ENCODE measurements around the gene LAT. TPM values are rescaled to one million over a fixed set of nuclear protein-coding genes. Genes with fewer than 3 reads are reported as not detected.

The LAT gene
- polyA plus RNA-seq, 1 donor from 2014 or later, result 6.4 TPM

- H3K9me3 ChIP-seq (ENCODE audit: low read length), result no peaks in the 10 kb centered on the region
- no peak overlapping the region for H3K4me2 ChIP-seq (ENCODE audit: low read length)
- no peaks in the 10 kb centered on the region for H3K36me3 ChIP-seq (ENCODE audit: insufficient read depth, low read length)
- H3K79me2 ChIP-seq (replicated peaks; ENCODE audit: insufficient read depth, low read length), result no peaks in the 10 kb centered on the region
- no peak for TF ChIP-seq TAF1 (IDR thresholded peaks at IDR 0.05; ENCODE audit: low read depth)
- TF ChIP-seq CTCF (IDR thresholded peaks at IDR 0.05; ENCODE audit: poor library complexity, severe bottlenecking), result no peak
- no peak for TF ChIP-seq EP300 (conservative IDR thresholded peaks at IDR 0.05; ENCODE audit: poor library complexity, severe bottlenecking)
- H3K27ac ChIP-seq (ENCODE audit: low read length), result no peak overlapping the region
- no peak overlapping the region for H2AFZ ChIP-seq (ENCODE audit: low read depth, low read length)
- no peak overlapping the region for H3K4me3 ChIP-seq (ENCODE audit: low read length)
- H3K27me3 ChIP-seq (ENCODE audit: insufficient read depth, low read depth, low read length), result no peaks in the 10 kb centered on the region
- H3K9ac ChIP-seq (ENCODE audit: low read length), result no peak overlapping the region
- H4K20me1 ChIP-seq (ENCODE audit: insufficient read depth), result no peaks in the 10 kb centered on the region
- H3F3A ChIP-seq (ENCODE audit: insufficient read depth, low read length, poor library complexity, severe bottlenecking), result no peaks in the 10 kb centered on the region
- H3K9me2 ChIP-seq (ENCODE audit: insufficient read depth, low read length), result no peaks in the 10 kb centered on the region
Observed at GRCh38 chr16:29028457-29029167, 43.8 kb downstream of the LAT start.

- no peak overlapping the region for H3K4me3 ChIP-seq (ENCODE audit: low read length)
- no peak overlapping the region for H3K9ac ChIP-seq (ENCODE audit: low read length)
- H3K27me3 ChIP-seq (ENCODE audit: insufficient read depth, low read depth, low read length), result no peaks in the 10 kb centered on the region
- TF ChIP-seq EZH2 (IDR thresholded peaks at IDR 0.05; ENCODE audit: borderline replicate concordance, insufficient read depth, low read length, poor library complexity, severe bottlenecking), result no peak
- no peak for TF ChIP-seq TAF1 (IDR thresholded peaks at IDR 0.05; ENCODE audit: low read depth)
- no peak for TF ChIP-seq RAD21 (conservative IDR thresholded peaks at IDR 0.05)
- TF ChIP-seq EP300 (conservative IDR thresholded peaks at IDR 0.05; ENCODE audit: poor library complexity, severe bottlenecking), result no peak
- no peak for TF ChIP-seq MXI1 (conservative IDR thresholded peaks at IDR 0.05; ENCODE audit: poor library complexity, severe bottlenecking)
- no peak for TF ChIP-seq SMC3 (conservative IDR thresholded peaks at IDR 0.05; ENCODE audit: poor library complexity)
- no peak for TF ChIP-seq CTCF (IDR thresholded peaks at IDR 0.05; ENCODE audit: poor library complexity, severe bottlenecking)
- no peak for TF ChIP-seq POLR2AphosphoS5 (IDR thresholded peaks at IDR 0.05)
- no peak for TF ChIP-seq REST (IDR thresholded peaks at IDR 0.05; ENCODE audit: borderline replicate concordance)
- no peaks in the 10 kb centered on the region for H3K9me3 ChIP-seq (ENCODE audit: low read length)
- no peaks in the 10 kb centered on the region for H3F3A ChIP-seq (ENCODE audit: insufficient read depth, low read length, poor library complexity, severe bottlenecking)
- H3K4me2 ChIP-seq (ENCODE audit: low read length), result no peak overlapping the region
- no peaks in the 10 kb centered on the region for H3K9me2 ChIP-seq (ENCODE audit: insufficient read depth, low read length)
- no peak overlapping the region for H3K27ac ChIP-seq (ENCODE audit: low read length)
- no peaks in the 10 kb centered on the region for H3K36me3 ChIP-seq (ENCODE audit: insufficient read depth, low read length)
- no peaks in the 10 kb centered on the region for H4K20me1 ChIP-seq (ENCODE audit: insufficient read depth)
- no peak overlapping the region for H2AFZ ChIP-seq (ENCODE audit: low read depth, low read length)
- H3K79me2 ChIP-seq (replicated peaks; ENCODE audit: insufficient read depth, low read length), result no peaks in the 10 kb centered on the region
Observed at GRCh38 chr16:29029168-29029994, 44.5 kb downstream of the LAT start.

Data from neural cell (in vitro differentiated cells).